Measurements from ENCODE around the gene CEP85.

Gene CEP85

GRCh38 chr1:26315874-26316850, 82.2 kb downstream of the CEP85 start:
- DNase-seq (ENCODE audit: low read depth, low spot score): no peak

GRCh38 chr1:26317146-26317545, 83.1 kb downstream of the CEP85 start:
- DNase-seq (ENCODE audit: low read depth, low spot score): no peak

GRCh38 chr1:26317612-26318337, 83.8 kb downstream of the CEP85 start, which contains the start of gene CD52:
Gene CD52, plus strand, starts transcription at chr1:26317958. Its CDS starts 60 bp downstream, at chr1:26318018.
- peak; percentile 45 for DNase-seq (ENCODE audit: low read depth, low spot score)

GRCh38 chr1:26318338-26319064, 84.5 kb downstream of the CEP85 start:
- no peak for DNase-seq (ENCODE audit: low read depth, low spot score)

- DNase-seq (ENCODE audit: low read depth, low spot score): no peak
Measured at GRCh38 chr1:26320896-26321295, 86.9 kb downstream of the CEP85 start.

GRCh38 chr1:26321315-26322041, 87.5 kb downstream of the CEP85 start:
- peak; percentile 90 for DNase-seq (ENCODE audit: low read depth, low spot score)

GRCh38 chr1:26322042-26322331, 88.0 kb downstream of the CEP85 start:
- DNase-seq (ENCODE audit: low read depth, low spot score): no peak

- no peak for DNase-seq (ENCODE audit: low read depth, low spot score)
Measured at GRCh38 chr1:26323382-26323781, 89.4 kb downstream of the CEP85 start.

GRCh38 chr1:26324550-26324949, 90.5 kb downstream of the CEP85 start:
- DNase-seq (ENCODE audit: low read depth, low spot score): no peak

GRCh38 chr1:26327956-26328362, 94.0 kb downstream of the CEP85 start:
- DNase-seq (ENCODE audit: low read depth, low spot score): no peak

Measured in activated CD4-positive, CD25-positive, alpha-beta regulatory T cell treated with anti-CD3 and anti-CD28 coated beads, Interleukin-2, amount 50 U/mL, for 16 hours (primary cell).